Pons (tissue), 1 donor: ENCODE measurements around the gene LOXL3.
"Not testable (repeated sequence)": the region's sequence is repeated elsewhere in the genome, so short reads cannot be mapped to it uniquely, and the experiment has no call there.

Source experiments
- DNase-seq: peaks from one replicate; pipeline ENCODE4 v3.0.0-alpha.2; 2016; ENCODE audit warnings: low spot score

The LOXL3 gene

DNA sequence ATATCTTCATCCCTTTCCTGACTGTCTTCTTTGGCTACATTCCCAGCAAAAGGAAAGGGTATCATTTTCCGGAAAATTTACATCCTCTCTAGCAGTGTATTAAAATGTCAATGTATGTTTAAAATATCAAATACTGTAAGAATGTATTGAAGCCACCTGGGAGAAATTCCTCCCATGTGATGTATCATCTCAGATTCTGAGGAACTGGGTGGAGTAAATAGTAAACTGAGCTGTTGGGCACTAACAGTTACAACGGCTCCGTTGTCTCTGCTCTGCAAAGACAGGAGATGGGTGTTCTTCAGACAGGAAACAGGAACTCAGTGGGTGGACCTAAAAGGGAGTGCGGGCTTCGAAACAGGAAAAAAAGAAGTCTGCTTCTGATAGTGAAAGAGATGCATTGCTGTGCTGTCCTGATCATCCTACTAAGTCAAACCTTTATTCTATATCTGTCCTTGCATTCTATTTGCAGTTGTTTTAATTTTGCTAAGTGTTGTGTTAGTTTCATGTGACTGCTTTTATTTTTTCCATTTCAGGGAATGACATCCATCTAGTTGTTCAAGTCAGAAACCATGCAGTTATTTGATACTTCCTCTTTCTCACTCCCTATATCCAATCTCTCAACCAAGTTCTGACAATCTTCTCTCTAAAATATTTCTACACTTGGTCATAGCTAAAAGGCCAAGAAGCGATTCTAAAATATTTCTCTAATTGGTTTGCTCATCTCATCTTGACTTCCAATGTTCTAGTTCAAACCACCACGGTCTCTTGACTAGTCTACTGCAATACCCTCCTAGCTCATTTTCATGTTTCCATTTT lies 20.2 kb upstream of the LOXL3 start:
- DNase-seq: peak; percentile 73

DNA sequence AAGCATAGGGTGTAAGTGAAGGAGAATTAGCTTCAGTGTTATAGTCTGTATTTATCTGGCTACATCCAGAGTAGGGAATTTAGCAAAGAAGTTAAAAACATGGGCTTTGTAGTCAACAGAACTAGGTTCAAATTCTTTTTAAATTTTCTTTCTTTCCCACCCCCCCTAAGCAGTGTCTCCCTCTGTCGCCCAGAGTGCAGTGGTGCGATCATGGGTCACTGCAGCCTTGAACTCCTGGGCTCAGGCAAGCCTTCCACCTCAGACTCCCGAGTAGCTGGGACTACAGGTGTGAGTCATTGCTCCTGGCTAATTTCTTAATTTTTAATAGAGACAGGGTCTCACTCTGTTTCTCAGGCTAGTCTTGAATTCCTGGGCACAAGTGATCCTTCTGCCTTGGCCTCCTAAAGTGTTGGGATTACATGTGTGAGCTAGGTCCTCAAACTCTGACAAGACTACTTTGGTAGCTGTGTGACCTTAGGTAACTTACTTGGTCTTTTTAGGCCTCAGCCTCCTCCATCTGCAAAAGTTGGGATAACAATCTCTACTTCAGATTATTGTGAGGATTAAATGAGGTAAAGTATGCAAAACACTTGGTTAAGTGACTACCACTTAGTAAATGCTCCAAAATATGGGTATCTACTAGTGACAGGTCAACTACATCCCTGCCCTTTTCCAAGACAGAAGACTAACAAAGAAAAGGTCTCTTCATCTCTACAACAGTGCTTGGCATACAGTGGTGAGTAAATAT lies 18.6 kb upstream of the LOXL3 start:
- no peak for DNase-seq

DNA sequence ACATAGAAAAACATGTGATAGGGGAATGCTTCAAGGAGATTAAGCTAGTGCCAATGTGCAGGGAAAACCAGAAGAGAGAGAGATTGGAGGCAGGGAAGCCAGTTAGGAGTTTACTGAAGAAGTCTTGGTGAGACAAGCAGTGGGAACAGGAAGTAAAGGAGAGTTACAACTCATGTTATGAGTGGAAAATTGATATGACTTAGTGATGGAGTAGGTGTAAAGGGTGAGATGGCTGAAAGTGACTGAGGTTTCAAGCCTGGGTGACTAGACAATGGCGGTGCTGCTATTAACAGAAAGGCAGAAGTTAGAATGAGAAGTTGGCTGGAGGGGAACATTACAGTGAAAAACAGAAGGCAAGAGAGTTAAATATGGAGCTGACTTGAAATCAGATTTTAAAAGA lies 17.3 kb upstream of the LOXL3 start:
- DNase-seq: no peak

GRCh38 chr2:74569686-74570085 lies 15.9 kb upstream of the LOXL3 start:
- DNase-seq: no peak

DNA sequence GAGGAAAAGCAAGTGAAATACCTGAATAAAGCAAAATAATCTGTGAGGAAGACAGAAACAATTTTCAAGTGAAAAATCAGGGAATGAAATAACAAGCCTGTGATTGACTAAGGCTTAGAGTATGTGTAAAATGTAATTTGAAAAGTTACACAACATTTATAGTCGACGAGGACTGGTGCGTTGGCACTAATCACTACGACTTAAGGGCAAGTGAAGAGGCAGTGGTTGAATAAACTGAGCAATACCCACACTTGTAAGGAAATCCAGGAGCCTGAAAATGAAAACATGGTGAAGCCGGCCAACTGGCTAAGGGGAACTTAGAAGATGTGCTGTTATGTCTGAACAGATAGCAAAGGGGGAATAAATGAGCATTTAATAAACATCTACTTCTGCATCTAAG lies 14.1 kb upstream of the LOXL3 start:
- no peak for DNase-seq

DNA sequence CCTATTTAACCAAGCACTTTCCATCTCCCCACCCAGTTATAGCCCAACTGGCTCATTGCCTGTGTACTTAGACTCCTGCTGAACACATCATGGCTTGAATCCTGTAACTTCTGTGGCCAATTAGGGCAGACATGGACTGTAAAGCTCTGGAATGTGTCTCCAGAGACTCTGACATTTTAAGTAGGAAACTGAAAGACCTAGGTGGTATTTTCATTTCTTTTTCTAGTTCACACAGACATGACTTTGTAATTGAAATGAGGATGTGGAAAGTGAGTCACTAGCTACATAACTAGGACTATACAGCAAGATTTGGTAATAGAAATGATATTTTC lies 13.0 kb upstream of the LOXL3 start:
- no peak for DNase-seq

- DNase-seq: no peak
Measured at GRCh38 chr2:74566076-74566753, 12.5 kb upstream of the LOXL3 start.

DNA sequence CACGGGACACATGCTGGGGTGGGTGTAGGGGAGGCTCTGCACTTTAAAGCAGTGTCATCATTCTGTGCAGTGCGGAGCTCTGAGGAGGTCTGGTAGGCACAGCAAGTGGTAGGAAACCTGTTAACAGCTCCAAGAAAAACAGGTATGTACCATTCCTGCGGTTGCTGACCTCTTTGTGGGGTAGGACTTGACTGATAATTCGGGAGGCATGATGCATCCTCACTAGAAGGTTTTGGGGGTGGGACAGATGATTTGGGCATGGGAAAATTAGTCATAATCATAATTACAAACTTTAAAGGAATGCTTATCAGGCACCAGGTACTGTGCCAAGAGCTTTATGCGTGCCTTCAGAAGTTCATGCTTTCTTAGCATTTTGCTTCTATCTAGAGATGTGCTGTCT lies 10.5 kb upstream of the LOXL3 start:
- DNase-seq: no peak

- no peak for DNase-seq
Measured at GRCh38 chr2:74562126-74562775, 8.5 kb upstream of the LOXL3 start.

DNA sequence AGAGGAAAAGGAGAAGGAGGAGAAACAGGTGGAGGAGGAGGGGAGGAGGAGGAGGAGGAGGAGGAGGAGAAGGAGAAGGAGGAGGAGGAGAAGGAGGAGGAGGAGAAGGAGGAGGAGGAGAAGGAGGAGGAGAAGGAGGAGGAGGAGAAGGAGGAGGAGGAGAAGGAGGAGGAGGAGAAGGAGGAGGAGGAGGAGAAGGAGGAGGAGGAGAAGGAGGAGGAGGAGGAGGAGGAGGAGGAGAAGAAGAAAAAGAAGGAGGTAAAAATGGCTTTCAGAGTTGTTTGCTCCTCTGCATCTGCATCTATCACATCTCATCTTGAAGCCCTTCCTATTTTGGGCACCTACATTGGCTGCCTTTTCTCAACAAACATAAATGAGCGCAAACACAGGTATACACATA lies 7.3 kb upstream of the LOXL3 start:
- DNase-seq: not testable (repeated sequence)

DNA sequence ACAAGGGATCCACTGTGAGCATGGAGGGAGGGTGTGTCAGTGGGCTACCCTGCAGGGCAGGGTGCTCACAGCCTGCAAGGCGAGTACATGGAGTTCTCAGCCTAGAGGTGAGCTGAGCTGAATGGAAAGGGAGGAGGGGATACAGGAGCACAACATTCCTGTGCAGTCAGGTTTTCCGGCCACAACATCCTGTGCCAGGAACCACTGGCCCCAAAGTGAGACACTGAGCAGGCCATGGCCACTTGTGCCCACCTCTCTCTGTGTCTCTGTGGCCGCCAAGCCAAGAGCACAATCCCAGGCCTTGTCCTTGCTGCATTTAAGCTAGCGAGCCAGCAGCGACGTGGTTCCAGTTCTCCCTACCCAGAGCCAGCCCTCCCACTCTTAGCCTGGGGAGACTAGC lies 6.8 kb upstream of the LOXL3 start:
- no peak for DNase-seq

DNA sequence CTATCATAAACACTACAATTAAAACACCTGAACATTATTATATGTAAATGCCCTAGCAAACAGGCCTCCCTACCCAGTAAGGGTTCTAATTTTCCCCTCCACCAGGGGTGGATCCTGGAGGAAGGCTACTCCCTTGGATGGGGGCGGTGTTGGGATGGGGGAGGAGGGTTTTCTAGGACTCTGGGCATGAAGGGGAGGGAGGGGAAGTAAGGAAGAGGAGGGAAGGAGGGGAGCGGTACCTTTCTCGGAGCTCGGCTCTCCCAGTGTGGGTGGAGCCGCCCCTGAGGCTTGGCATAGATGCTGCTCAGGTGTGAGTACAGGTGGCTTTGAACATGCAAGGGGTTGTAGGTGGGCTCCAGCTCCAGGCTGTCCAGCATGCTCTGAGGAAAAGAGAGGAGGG lies 6.2 kb upstream of the LOXL3 start:
- no peak for DNase-seq

DNA sequence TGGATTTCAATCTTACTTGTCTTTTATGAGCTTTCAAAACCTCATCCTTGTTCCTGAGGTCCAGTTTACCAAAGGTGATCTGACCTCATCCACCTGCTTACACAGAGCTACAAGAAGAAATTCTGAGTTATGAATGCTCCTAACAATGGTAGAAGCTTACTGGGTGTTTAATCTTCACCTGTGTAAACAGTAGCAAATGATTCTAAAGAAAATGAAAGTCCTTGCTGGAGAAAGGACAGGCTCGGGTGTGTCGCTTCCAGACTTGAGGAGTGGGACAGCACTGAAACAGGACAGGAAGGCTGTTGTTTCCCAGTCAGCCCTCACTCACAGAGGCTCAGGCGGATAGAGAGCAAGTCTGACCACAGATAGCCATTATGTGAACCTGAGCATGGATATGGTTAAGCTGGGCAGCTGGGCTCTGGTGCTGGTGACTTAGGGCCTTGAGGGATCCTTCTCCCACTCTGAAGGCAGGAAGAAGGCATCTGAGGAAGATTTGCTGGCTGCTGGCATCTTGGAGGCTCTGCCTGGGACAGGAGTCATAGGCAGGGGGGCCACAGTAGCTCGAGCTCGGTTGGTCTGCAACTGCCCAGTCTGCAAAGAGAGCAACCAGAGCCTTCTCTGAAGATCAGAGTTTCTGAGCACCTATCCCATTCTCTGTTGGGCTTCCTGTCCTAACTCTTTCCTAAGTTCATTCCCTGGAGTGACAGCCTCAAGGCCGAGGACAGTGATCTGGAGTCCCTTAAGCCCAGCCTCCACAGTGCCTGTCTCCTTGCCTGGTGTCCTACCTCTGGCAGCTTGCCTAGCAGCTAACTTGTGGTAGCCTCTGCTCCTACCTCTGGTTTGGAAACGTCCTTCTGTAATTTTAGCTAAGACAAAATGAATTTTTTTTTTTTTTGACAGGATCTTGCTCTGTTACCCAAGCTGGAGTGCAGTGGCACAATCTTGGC lies 4.8 kb upstream of the LOXL3 start:
- no peak for DNase-seq

GRCh38 chr2:74556831-74557370 lies 3.2 kb upstream of the LOXL3 start:
- no peak for DNase-seq

DNA sequence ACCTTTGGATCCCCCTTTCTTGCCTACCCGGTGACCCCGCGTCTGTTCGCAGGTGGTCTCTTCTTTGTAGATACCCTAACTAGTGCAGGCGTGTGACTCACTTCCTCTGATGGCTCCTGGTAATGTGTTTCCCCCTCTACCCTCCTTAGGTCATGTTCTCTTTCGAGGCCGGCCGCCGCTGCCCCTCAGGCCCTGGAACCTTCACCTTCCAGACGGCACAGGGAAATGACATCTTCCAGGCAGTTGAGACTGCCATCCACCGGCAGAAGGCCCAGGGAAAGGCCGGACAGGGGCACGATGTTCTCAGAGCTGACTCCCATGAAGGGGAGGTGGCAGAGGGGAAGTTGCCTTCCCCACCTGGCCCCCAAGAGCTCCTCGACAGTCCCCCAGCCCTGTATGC lies 2.4 kb upstream of the LOXL3 start:
- no peak for DNase-seq

DNA sequence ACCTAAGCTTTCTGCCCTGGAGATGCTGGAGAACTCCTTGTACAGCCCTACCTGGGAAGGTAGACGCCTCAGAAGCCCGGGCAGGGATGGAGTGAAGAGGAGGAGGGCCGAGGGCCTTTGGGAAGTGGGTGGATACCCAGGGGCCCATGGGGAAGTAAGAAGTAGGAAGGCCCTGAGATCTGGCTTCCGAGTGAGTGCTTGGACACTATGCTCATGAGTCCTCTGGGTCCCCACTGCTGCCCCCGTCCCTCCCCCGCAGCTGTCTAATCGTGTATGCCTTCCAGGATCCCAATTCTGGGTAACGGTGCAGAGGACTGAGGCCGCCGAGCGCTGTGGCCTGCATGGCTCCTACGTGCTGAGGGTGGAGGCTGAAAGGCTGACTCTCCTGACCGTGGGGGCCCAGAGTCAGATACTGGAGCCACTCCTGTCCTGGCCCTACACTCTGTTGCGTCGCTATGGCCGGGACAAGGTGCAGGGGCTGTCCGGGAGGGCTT lies 1.9 kb upstream of the LOXL3 start:
- DNase-seq: peak; percentile 35

- no peak for DNase-seq
Measured at GRCh38 chr2:74554820-74555531, 1.2 kb upstream of the LOXL3 start.

DNA sequence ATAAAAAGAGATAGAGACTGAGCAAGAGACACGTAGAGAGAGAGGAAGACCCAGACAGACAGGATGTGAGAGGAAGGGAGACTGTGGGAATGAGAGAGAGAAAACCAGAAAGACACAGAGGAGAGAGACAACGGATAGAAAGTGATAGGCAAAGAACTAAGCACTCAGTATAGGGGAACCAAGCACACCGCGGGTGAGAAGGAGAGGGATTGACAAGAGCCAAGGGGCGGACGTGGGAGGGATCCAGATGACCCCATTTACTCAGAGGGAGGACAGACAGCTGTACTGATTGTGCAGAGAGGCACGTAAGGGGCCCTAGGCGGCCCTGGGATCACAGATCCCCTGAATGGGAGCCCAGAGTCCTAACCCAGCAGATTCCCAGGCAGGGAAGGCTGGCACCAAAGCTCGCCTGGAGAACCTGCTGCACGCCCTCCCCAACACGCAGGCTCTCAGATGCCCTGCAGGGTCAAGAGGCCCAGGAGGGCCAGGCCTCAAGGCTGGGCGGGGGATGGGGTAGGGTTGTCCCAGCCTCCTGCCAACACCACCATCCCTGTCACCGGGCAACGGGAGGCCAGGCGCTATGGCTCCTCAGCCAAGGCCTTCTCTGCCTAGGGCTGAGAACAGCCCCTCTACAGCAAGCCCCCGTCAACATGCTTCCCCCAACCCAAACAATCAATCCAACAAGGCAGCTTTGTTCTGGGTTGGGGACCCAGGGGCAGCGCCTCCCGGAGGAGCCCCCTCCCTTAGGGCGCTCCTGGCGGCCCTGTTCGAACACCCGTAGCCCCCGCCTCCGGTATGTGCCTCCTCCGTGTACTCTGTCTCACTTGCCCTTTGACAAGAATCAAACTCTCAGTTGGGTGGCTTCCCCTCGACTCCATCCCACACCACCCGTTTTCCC lies 579 bp downstream of the LOXL3 start:
- DNase-seq: no peak
